Measurements from ENCODE around the gene PFDN4.

GRCh38 chr20:54254596-54254995, 46.7 kb downstream of the PFDN4 start:
- no peak for TF ChIP-seq CTCF (IDR thresholded peaks at IDR 0.05)
- no peak for TF ChIP-seq POLR2A (IDR thresholded peaks at IDR 0.05)
